Measurements from ENCODE around the gene ZYX.
"Not testable (repeated sequence)": the region's sequence is repeated elsewhere in the genome, so short reads cannot be mapped to it uniquely, and the experiment has no call there.

DNA sequence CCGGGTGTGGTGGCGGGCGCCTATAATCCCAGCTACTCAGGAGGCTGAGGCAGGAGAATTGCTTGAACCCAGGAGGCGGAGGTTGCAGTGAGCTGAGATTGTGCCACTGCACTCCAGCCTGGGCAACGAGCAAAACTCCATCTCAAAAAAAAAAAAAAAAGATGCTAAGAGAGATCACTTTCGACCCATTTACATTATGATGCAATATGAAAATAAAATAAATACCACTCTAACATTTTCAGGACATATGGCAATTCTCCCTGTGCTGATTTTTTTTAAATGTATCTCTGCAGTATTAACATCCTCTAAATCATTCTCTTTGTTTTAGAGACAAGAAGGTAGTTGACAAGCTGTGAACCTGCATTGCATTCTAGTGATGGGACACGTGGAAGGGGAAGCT lies 34.1 kb downstream of the ZYX start:
- TF ChIP-seq, protein P1, sequence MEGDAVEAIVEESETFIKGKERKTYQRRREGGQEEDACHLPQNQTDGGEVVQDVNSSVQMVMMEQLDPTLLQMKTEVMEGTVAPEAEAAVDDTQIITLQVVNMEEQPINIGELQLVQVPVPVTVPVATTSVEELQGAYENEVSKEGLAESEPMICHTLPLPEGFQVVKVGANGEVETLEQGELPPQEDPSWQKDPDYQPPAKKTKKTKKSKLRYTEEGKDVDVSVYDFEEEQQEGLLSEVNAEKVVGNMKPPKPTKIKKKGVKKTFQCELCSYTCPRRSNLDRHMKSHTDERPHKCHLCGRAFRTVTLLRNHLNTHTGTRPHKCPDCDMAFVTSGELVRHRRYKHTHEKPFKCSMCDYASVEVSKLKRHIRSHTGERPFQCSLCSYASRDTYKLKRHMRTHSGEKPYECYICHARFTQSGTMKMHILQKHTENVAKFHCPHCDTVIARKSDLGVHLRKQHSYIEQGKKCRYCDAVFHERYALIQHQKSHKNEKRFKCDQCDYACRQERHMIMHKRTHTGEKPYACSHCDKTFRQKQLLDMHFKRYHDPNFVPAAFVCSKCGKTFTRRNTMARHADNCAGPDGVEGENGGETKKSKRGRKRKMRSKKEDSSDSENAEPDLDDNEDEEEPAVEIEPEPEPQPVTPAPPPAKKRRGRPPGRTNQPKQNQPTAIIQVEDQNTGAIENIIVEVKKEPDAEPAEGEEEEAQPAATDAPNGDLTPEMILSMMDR (IDR thresholded peaks at IDR 0.05), result not testable (repeated sequence)
- not testable (repeated sequence) for TF ChIP-seq POLR2A, EP300 (IDR thresholded peaks at IDR 0.05)

All from gastroesophageal sphincter (tissue), 3 donors.